ENCODE measurements around the gene GRK2. TPM values are rescaled to one million over a fixed set of nuclear protein-coding genes. Genes with fewer than 3 reads are reported as not detected.

The GRK2 gene
- total RNA-seq, 1 experiment from 2014 or later, result 92.6 TPM

GRCh38 chr11:67269401-67270255 lies 3.4 kb downstream of the GRK2 start:
- Histone ChIP-seq H3K4me3 (ENCODE audit: low read depth, low read length, poor library complexity, severe bottlenecking) (peak overlapping the region; percentile 32), H3K9me3 (ENCODE audit: low read depth, low read length, poor library complexity, severe bottlenecking) (no peaks in the 10 kb centered on the region), H3K27me3 (replicated peaks; ENCODE audit: insufficient read depth, low read depth, low read length, poor library complexity) (no peaks in the 10 kb centered on the region), H3K27ac (ENCODE audit: low read depth, low read length, poor library complexity, severe bottlenecking) (peak overlapping the region; percentile 83), H3K36me3 (ENCODE audit: insufficient read depth, low read length, poor library complexity, severe bottlenecking) (peaks cover 22% of the 10 kb centered on the region), H3K4me1 (ENCODE audit: insufficient read depth, low read length, poor library complexity, severe bottlenecking) (peaks cover 79% of the 10 kb centered on the region)
- peak; percentile 85 for DNase-seq (ENCODE audit: low spot score)
- CTCF ChIA-PET, result interaction anchor here (0.9 to 1.3 kb wide), 2 partner anchors 8 to 48 kb away, joined by 3 to 8 read pairs; no protein-coding TSS in a partner anchor
- TF ChIP-seq CTCF (conservative IDR thresholded peaks at IDR 0.05; ENCODE audit: low read depth, low read length) (no peak), EZH2 (IDR thresholded peaks at IDR 0.05; ENCODE audit: borderline replicate concordance, low read depth, low read length, poor library complexity, severe bottlenecking) (no peak)
- BruUV-seq (replicated peaks), result no TSS peak
- intact Hi-C loops (cut with micrococcal nuclease; ENCODE audit: unreplicated experiment), result loop anchor here (2.0 kb wide), 1 partner anchor 19 kb away; the partner anchor contains the start of gene ANKRD13D
- POLR2A ChIA-PET (ENCODE audit: low non-redundant PET), result no interaction called here

GRCh38 chr11:67270256-67271204 lies 4.3 kb downstream of the GRK2 start:
- CTCF ChIA-PET, result interaction anchor here (0.9 to 2.3 kb wide), 3 partner anchors 9 to 47 kb away, joined by 3 to 10 read pairs (median 8); no protein-coding TSS in a partner anchor
- Histone ChIP-seq H3K4me1 (ENCODE audit: insufficient read depth, low read length, poor library complexity, severe bottlenecking) (peaks cover 84% of the 10 kb centered on the region), H3K9me3 (ENCODE audit: low read depth, low read length, poor library complexity, severe bottlenecking) (no peaks in the 10 kb centered on the region), H3K36me3 (ENCODE audit: insufficient read depth, low read length, poor library complexity, severe bottlenecking) (peaks cover 26% of the 10 kb centered on the region), H3K4me3 (ENCODE audit: low read depth, low read length, poor library complexity, severe bottlenecking) (peak overlapping the region; percentile 32), H3K27me3 (replicated peaks; ENCODE audit: insufficient read depth, low read depth, low read length, poor library complexity) (no peaks in the 10 kb centered on the region), H3K27ac (ENCODE audit: low read depth, low read length, poor library complexity, severe bottlenecking) (peak overlapping the region; percentile 83)
- POLR2A ChIA-PET (ENCODE audit: low non-redundant PET), result interaction anchor here (0.7 kb wide), 1 partner anchor 31 kb away, joined by 3 read pairs; no protein-coding TSS in a partner anchor
- no peak for TF ChIP-seq EZH2 (IDR thresholded peaks at IDR 0.05; ENCODE audit: borderline replicate concordance, low read depth, low read length, poor library complexity, severe bottlenecking)
- TF ChIP-seq CTCF (conservative IDR thresholded peaks at IDR 0.05; ENCODE audit: low read depth, low read length), result no peak
- peak; percentile 93 for DNase-seq (ENCODE audit: low spot score)
- no TSS peak for BruUV-seq (replicated peaks)
- intact Hi-C loops (cut with micrococcal nuclease; ENCODE audit: unreplicated experiment), result loop anchor here (2.0 kb wide), 1 partner anchor 18 kb away; the partner anchor contains the start of gene ANKRD13D

- ChIA-PET CTCF (interaction anchor here (2.3 kb wide), 1 partner anchor 46 kb away, joined by 10 read pairs; no protein-coding TSS in a partner anchor), POLR2A (ENCODE audit: low non-redundant PET) (interaction anchor here (0.7 kb wide), 1 partner anchor 30 kb away, joined by 3 read pairs; no protein-coding TSS in a partner anchor)
- H3K27me3 ChIP-seq (replicated peaks; ENCODE audit: insufficient read depth, low read depth, low read length, poor library complexity), result no peaks in the 10 kb centered on the region
- intact Hi-C loops (cut with micrococcal nuclease; ENCODE audit: unreplicated experiment), result loop anchor here (2.0 kb wide), 1 partner anchor 18 kb away; the partner anchor contains the start of gene ANKRD13D
- no peak for DNase-seq (ENCODE audit: low spot score)
- BruUV-seq (replicated peaks), result TSS peak; percentile 6
- H3K4me3 ChIP-seq (ENCODE audit: low read depth, low read length, poor library complexity, severe bottlenecking), result peak overlapping the region; percentile 32
- peak overlapping the region; percentile 83 for H3K27ac ChIP-seq (ENCODE audit: low read depth, low read length, poor library complexity, severe bottlenecking)
- H3K36me3 ChIP-seq (ENCODE audit: insufficient read depth, low read length, poor library complexity, severe bottlenecking), result peaks cover 26% of the 10 kb centered on the region
- H3K9me3 ChIP-seq (ENCODE audit: low read depth, low read length, poor library complexity, severe bottlenecking), result no peaks in the 10 kb centered on the region
- TF ChIP-seq EZH2 (IDR thresholded peaks at IDR 0.05; ENCODE audit: borderline replicate concordance, low read depth, low read length, poor library complexity, severe bottlenecking) (no peak), CTCF (conservative IDR thresholded peaks at IDR 0.05; ENCODE audit: low read depth, low read length) (no peak)
- H3K4me1 ChIP-seq (ENCODE audit: insufficient read depth, low read length, poor library complexity, severe bottlenecking), result peaks cover 83% of the 10 kb centered on the region
Observed at GRCh38 chr11:67271205-67271540, 4.9 kb downstream of the GRK2 start.

Data from A673 (cell line).